SK-N-SH (cell line): Measurements from ENCODE around the gene CCSER1.

Experiments
- CTCF ChIP-seq: fragments of 200-600 bp; sonication (generic); IDR thresholded peaks from 2 replicates; pipeline ENCODE4 v1.6.1; 2017; ENCODE audit warnings: antibody characterized with exemption, mild to moderate bottlenecking, moderate library complexity
- EZH2phosphoT487 ChIP-seq: fragments of 200-600 bp; sonication (generic); IDR thresholded peaks from 2 replicates; pipeline ENCODE4 v1.6.1; 2017; ENCODE audit warnings: low read depth, mixed run types, mild to moderate bottlenecking, antibody characterized with exemption, moderate library complexity, borderline replicate concordance
- GATA2 ChIP-seq: sonication (generic); formaldehyde crosslinking; IDR thresholded peaks from 2 replicates; pipeline ENCODE4 v1.5.0; 2020; ENCODE audit warnings: mild to moderate bottlenecking, missing genetic modification reagents
- JUND ChIP-seq: IDR thresholded peaks from 2 replicates; pipeline ENCODE4 v1.4.0; 2012
- MXI1 ChIP-seq: IDR thresholded peaks from 2 replicates; pipeline ENCODE4 v1.6.1; 2012; ENCODE audit warnings: mild to moderate bottlenecking, low read depth, low read length, improper control_type of control experiment
- PBX3 ChIP-seq: IDR thresholded peaks from 2 replicates; pipeline ENCODE4; 2012
- POLR2AphosphoS5 ChIP-seq: IDR thresholded peaks from 2 replicates; pipeline ENCODE4 v1.6.1; 2012; ENCODE audit warnings: low read depth, low read length
- REST ChIP-seq: IDR thresholded peaks from 2 replicates; pipeline ENCODE4 v1.6.1; 2012; ENCODE audit warnings: mild to moderate bottlenecking, low read depth, low read length, moderate library complexity
- TAF1 ChIP-seq: IDR thresholded peaks from 2 replicates; pipeline ENCODE4 v1.6.1; 2012; ENCODE audit warnings: low read depth, mild to moderate bottlenecking, low read length, moderate library complexity, borderline replicate concordance
- TCF12 ChIP-seq: IDR thresholded peaks from 2 replicates; pipeline ENCODE4 v1.4.0; 2012
- USF1 ChIP-seq: IDR thresholded peaks from 2 replicates; pipeline ENCODE4 v1.4.0; 2012; ENCODE audit warnings: low read depth, borderline replicate concordance

GRCh38 chr4:90299373-90299772 lies 172.2 kb downstream of the CCSER1 start:
- TF ChIP-seq CTCF (no peak), REST (no peak), JUND (no peak), TCF12 (no peak), USF1 (no peak), EZH2phosphoT487 (no peak), GATA2 (CRISPR knock-in tag) (no peak), PBX3 (no peak), MXI1 (no peak), POLR2AphosphoS5 (no peak), TAF1 (no peak)
